RKO (cell line): ENCODE results near the gene LCE1B.

Experiments
- DNase-seq: peaks from one replicate; pipeline ENCODE4 v3.0.0-alpha.2; 2016; ENCODE audit warnings: low spot score

LCE1B gene

GRCh38 chr1:152811671-152812070 is at the start of gene LCE1B:
Gene LCE1B (plus strand): TSS chr1:152811971. CDS start chr1:152812447, 476 bp downstream.
- no peak for DNase-seq

GRCh38 chr1:152768847-152769533 is 42.8 kb upstream of the LCE1B start:
- DNase-seq, result peak; percentile 18

GRCh38 chr1:152770411-152770810 is 41.4 kb upstream of the LCE1B start:
- DNase-seq, result no peak

- DNase-seq, result peak; percentile 43
Observed at GRCh38 chr1:152774875-152775274, 36.9 kb upstream of the LCE1B start, which contains the start of gene LCE1F. Gene LCE1F (plus strand): TSS chr1:152775140. CDS start chr1:152776372, 1,232 bp downstream.

GRCh38 chr1:152776361-152776760 is 35.4 kb upstream of the LCE1B start:
- no peak for DNase-seq

GRCh38 chr1:152777510-152778137 is 34.1 kb upstream of the LCE1B start:
- peak; percentile 34 for DNase-seq

GRCh38 chr1:152783095-152783494 is 28.7 kb upstream of the LCE1B start:
- DNase-seq, result peak; percentile 20

GRCh38 chr1:152786077-152786476 is 25.7 kb upstream of the LCE1B start, which contains the start of gene LCE1E:
Gene LCE1E (plus strand): TSS chr1:152786257. CDS start chr1:152787300, 1,043 bp downstream.
- no peak for DNase-seq

GRCh38 chr1:152795686-152796085 is 16.1 kb upstream of the LCE1B start:
- DNase-seq, result no peak

- DNase-seq, result no peak
Observed at GRCh38 chr1:152796421-152796820, 15.3 kb upstream of the LCE1B start, which contains the start of gene LCE1D. Gene LCE1D (plus strand): TSS chr1:152796721. CDS start chr1:152797795, 1,074 bp downstream.

- DNase-seq, result no peak
Observed at GRCh38 chr1:152801333-152801732, 10.4 kb upstream of the LCE1B start.

- DNase-seq, result no peak
Observed at GRCh38 chr1:152806576-152806975, 5.2 kb upstream of the LCE1B start, which contains the start of gene LCE1C. Gene LCE1C (minus strand): TSS chr1:152806651. CDS start chr1:152805478, 1,173 bp downstream.

- no peak for DNase-seq
Observed at GRCh38 chr1:152811050-152811449, 721 bp upstream of the LCE1B start.

- peak; percentile 12 for DNase-seq
Observed at GRCh38 chr1:152817309-152817708, 5.5 kb downstream of the LCE1B start.

- DNase-seq, result no peak
Observed at GRCh38 chr1:152823294-152823693, 11.5 kb downstream of the LCE1B start.

GRCh38 chr1:152824964-152825363 is 13.2 kb downstream of the LCE1B start:
- no peak for DNase-seq

GRCh38 chr1:152827173-152827572 is 15.4 kb downstream of the LCE1B start, which contains the start of gene LCE1A:
Gene LCE1A (plus strand): TSS chr1:152827473. CDS start chr1:152827473, 0 bp downstream.
- DNase-seq, result no peak

- no peak for DNase-seq
Observed at GRCh38 chr1:152836870-152837269, 25.1 kb downstream of the LCE1B start.

GRCh38 chr1:152842556-152842955 is 30.8 kb downstream of the LCE1B start, which contains the start of gene LCE6A:
Gene LCE6A (plus strand): TSS chr1:152842856. CDS start chr1:152843521, 665 bp downstream.
- DNase-seq, result no peak

- no peak for DNase-seq
Observed at GRCh38 chr1:152855661-152856060, 43.9 kb downstream of the LCE1B start.

- no peak for DNase-seq
Observed at GRCh38 chr1:152858062-152858461, 46.3 kb downstream of the LCE1B start.

GRCh38 chr1:152859696-152860095 is 47.9 kb downstream of the LCE1B start, which contains the start of gene LCE7A:
Gene LCE7A (plus strand): TSS chr1:152859996. CDS start chr1:152860698, 702 bp downstream.
- no peak for DNase-seq

- DNase-seq, result no peak
Observed at GRCh38 chr1:152860129-152860528, 48.4 kb downstream of the LCE1B start.
